Measurements from ENCODE around the gene PTPN7.

GRCh38 chr1:202125611-202126010, 34.8 kb downstream of the PTPN7 start:
- TF ChIP-seq CTCF (IDR thresholded peaks at IDR 0.05; ENCODE audit: low read depth, low read length): no peak
- no peak for TF ChIP-seq EZH2phosphoT487 (IDR thresholded peaks at IDR 0.05; ENCODE audit: low read depth)

Data from OCI-LY3 (cell line).